HG03139 (cell line): ENCODE measurements around the gene MAGEA2B.
"Not testable (repeated sequence)": the region's sequence is repeated elsewhere in the genome, so short reads cannot be mapped to it uniquely, and the experiment has no call there.

Source experiments
- ATAC-seq: cut with Tn5 transposase; IDR thresholded peaks from one replicate; pipeline ENCODE4 v1.9.1; 2021; ENCODE audit not compliant: unreplicated experiment

The MAGEA2B gene

GRCh38 chrX:152713815-152714787 lies at the start of gene MAGEA2B:
MAGEA2B (plus strand) TSS chrX:152714628; CDS start chrX:152717107, 2,479 bp downstream.
- ATAC-seq = not testable (repeated sequence)

GRCh38 chrX:152674135-152674534 lies 40.3 kb upstream of the MAGEA2B start:
- no peak for ATAC-seq

GRCh38 chrX:152674652-152675051 lies 39.8 kb upstream of the MAGEA2B start:
- not testable (repeated sequence) for ATAC-seq

- peak; percentile 77 for ATAC-seq
These were observed 33.4 kb upstream of the MAGEA2B start for GRCh38 chrX:152681012-152681411.

- not testable (repeated sequence) for ATAC-seq
These were observed 16.2 kb upstream of the MAGEA2B start, which contains the start of gene MAGEA3 for GRCh38 chrX:152697952-152698931. MAGEA3 (plus strand) TSS chrX:152698794; CDS start chrX:152700833, 2,039 bp downstream.

GRCh38 chrX:152700390-152700789 lies 14.0 kb upstream of the MAGEA2B start:
- not testable (repeated sequence) for ATAC-seq

- ATAC-seq = not testable (repeated sequence)
These were observed 7.9 kb upstream of the MAGEA2B start for GRCh38 chrX:152706500-152706899.

GRCh38 chrX:152709173-152709572 lies 5.3 kb upstream of the MAGEA2B start, which contains the start of gene CSAG2:
CSAG2 (minus strand) TSS chrX:152709273; CDS start chrX:152709112, 161 bp downstream.
- ATAC-seq = not testable (repeated sequence)

GRCh38 chrX:152713195-152713594 lies 1.2 kb upstream of the MAGEA2B start:
- ATAC-seq = not testable (repeated sequence)

GRCh38 chrX:152725409-152725808 lies 11.0 kb downstream of the MAGEA2B start:
- no peak for ATAC-seq

GRCh38 chrX:152733261-152733975 lies 19.0 kb downstream of the MAGEA2B start, which contains the start of the genes CSAG1 and MAGEA12:
CSAG1 (minus strand) TSS chrX:152733721; CDS start chrX:152732460, 1,261 bp downstream.
MAGEA12 (plus strand) TSS chrX:152733757; CDS start chrX:152736162, 2,405 bp downstream.
- ATAC-seq = no peak

GRCh38 chrX:152734143-152734858 lies 19.9 kb downstream of the MAGEA2B start:
- ATAC-seq = not testable (repeated sequence)

- ATAC-seq = no peak
These were observed 20.7 kb downstream of the MAGEA2B start for GRCh38 chrX:152735101-152735500.

GRCh38 chrX:152735860-152736511 lies 21.6 kb downstream of the MAGEA2B start:
- ATAC-seq = no peak

- ATAC-seq = not testable (repeated sequence)
These were observed 22.1 kb downstream of the MAGEA2B start for GRCh38 chrX:152736528-152736927.

GRCh38 chrX:152738560-152738959 lies 24.1 kb downstream of the MAGEA2B start:
- ATAC-seq = no peak

GRCh38 chrX:152753686-152754650 lies 39.5 kb downstream of the MAGEA2B start, which contains the start of gene MAGEA2:
MAGEA2 (minus strand) TSS chrX:152753842; CDS start chrX:152751363, 2,479 bp downstream.
- not testable (repeated sequence) for ATAC-seq
